ENCODE results near the gene RPS21. TPM values are rescaled to one million over a fixed set of nuclear protein-coding genes. Genes with fewer than 3 reads are reported as not detected.

Gene RPS21
- total and polyA plus RNA-seq, 4 donors: 278 to 1,588 (median 439) TPM

- H3K9me3 ChIP-seq (ENCODE audit: control insufficient read depth in 4 of 4, low read length in 3 of 4): no peaks in the 10 kb centered on the region
- no peak overlapping the region for H3K4me3 ChIP-seq (ENCODE audit: low read depth in 1 of 3, low read length in 3 of 3)
- no peak for DNase-seq (ENCODE audit: low spot score)
- no peaks in the 10 kb centered on the region for H3K4me1 ChIP-seq (ENCODE audit: control insufficient read depth in 4 of 4, insufficient read depth in 4 of 4, low read length in 3 of 4)
- TF ChIP-seq HNF4G (IDR thresholded peaks at IDR 0.05): no peak
- no peak for TF ChIP-seq ZBTB33 (IDR thresholded peaks at IDR 0.05)
- no peak for TF ChIP-seq SP1 (IDR thresholded peaks at IDR 0.05)
- no peak for TF ChIP-seq TAF1 (conservative IDR thresholded peaks at IDR 0.05)
- no peak for TF ChIP-seq NR2F2 (IDR thresholded peaks at IDR 0.05)
- TF ChIP-seq, protein P1, sequence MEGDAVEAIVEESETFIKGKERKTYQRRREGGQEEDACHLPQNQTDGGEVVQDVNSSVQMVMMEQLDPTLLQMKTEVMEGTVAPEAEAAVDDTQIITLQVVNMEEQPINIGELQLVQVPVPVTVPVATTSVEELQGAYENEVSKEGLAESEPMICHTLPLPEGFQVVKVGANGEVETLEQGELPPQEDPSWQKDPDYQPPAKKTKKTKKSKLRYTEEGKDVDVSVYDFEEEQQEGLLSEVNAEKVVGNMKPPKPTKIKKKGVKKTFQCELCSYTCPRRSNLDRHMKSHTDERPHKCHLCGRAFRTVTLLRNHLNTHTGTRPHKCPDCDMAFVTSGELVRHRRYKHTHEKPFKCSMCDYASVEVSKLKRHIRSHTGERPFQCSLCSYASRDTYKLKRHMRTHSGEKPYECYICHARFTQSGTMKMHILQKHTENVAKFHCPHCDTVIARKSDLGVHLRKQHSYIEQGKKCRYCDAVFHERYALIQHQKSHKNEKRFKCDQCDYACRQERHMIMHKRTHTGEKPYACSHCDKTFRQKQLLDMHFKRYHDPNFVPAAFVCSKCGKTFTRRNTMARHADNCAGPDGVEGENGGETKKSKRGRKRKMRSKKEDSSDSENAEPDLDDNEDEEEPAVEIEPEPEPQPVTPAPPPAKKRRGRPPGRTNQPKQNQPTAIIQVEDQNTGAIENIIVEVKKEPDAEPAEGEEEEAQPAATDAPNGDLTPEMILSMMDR (IDR thresholded peaks at IDR 0.05; ENCODE audit: low read depth, low read length, missing input control): no peak
- TF ChIP-seq, protein P2, sequence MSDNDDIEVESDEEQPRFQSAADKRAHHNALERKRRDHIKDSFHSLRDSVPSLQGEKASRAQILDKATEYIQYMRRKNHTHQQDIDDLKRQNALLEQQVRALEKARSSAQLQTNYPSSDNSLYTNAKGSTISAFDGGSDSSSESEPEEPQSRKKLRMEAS (IDR thresholded peaks at IDR 0.05): no peak
- TF ChIP-seq, protein P3, sequence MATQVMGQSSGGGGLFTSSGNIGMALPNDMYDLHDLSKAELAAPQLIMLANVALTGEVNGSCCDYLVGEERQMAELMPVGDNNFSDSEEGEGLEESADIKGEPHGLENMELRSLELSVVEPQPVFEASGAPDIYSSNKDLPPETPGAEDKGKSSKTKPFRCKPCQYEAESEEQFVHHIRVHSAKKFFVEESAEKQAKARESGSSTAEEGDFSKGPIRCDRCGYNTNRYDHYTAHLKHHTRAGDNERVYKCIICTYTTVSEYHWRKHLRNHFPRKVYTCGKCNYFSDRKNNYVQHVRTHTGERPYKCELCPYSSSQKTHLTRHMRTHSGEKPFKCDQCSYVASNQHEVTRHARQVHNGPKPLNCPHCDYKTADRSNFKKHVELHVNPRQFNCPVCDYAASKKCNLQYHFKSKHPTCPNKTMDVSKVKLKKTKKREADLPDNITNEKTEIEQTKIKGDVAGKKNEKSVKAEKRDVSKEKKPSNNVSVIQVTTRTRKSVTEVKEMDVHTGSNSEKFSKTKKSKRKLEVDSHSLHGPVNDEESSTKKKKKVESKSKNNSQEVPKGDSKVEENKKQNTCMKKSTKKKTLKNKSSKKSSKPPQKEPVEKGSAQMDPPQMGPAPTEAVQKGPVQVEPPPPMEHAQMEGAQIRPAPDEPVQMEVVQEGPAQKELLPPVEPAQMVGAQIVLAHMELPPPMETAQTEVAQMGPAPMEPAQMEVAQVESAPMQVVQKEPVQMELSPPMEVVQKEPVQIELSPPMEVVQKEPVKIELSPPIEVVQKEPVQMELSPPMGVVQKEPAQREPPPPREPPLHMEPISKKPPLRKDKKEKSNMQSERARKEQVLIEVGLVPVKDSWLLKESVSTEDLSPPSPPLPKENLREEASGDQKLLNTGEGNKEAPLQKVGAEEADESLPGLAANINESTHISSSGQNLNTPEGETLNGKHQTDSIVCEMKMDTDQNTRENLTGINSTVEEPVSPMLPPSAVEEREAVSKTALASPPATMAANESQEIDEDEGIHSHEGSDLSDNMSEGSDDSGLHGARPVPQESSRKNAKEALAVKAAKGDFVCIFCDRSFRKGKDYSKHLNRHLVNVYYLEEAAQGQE (IDR thresholded peaks at IDR 0.05): no peak
- TF ChIP-seq FOXA2 (IDR thresholded peaks at IDR 0.05): no peak
- no peak for TF ChIP-seq GABPA (IDR thresholded peaks at IDR 0.05 in 1 of 2, conservative IDR thresholded peaks at IDR 0.05 in 1 of 2)
- TF ChIP-seq YY1 (IDR thresholded peaks at IDR 0.05): no peak
- no peak for TF ChIP-seq RXRA (IDR thresholded peaks at IDR 0.05)
- TF ChIP-seq RAD21 (IDR thresholded peaks at IDR 0.05): no peak
- TF ChIP-seq JUND (IDR thresholded peaks at IDR 0.05): no peak
- no peak for TF ChIP-seq FOXA1 (IDR thresholded peaks at IDR 0.05)
- no peaks in the 10 kb centered on the region for H3K36me3 ChIP-seq (ENCODE audit: control insufficient read depth in 4 of 4, insufficient read depth in 3 of 4, low read depth in 1 of 4, low read length in 3 of 4)
- no peaks in the 10 kb centered on the region for H3K27me3 ChIP-seq (ENCODE audit: control insufficient read depth in 4 of 4, insufficient read depth in 4 of 4, low read length in 3 of 4)
- 44% methylated on average over 10 of the region's 10 CpGs for WGBS
- no peak overlapping the region for H3K27ac ChIP-seq (ENCODE audit: low read depth in 1 of 2, low read length in 2 of 2)
- no peak overlapping the region for H3K9ac ChIP-seq (ENCODE audit: low read depth in 1 of 2, low read length in 2 of 2)
Observed at GRCh38 chr20:62430311-62430853, 43.5 kb downstream of the RPS21 start.

DNA sequence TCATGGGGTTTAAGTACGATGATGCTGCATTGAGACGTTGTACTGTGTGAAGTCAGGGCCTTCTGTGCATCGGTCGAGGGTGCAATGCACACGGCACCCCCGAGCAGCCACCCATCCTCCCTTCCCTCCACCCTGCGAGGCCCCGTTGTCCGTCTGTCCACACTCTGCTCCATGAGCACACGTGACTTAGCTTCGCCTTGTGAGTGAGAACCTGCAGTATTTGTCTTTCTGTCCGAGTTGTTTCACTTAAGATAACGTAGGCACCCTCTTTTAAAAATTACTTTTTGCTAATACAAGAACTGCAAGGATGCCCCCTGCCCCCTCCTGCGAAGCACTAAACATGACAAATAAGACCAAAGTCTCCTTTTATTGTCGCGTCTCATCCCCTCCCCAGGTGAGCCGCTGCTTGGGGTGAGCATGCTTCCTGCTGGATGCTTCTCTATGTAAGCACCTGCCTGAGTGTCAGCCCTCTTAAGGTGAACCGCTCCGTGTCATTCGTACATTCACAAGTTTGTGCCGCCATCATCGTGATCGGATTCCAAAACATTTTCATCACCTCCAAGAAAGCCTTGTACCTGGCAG lies 44.1 kb downstream of the RPS21 start:
- no peaks in the 10 kb centered on the region for H3K4me1 ChIP-seq (ENCODE audit: control insufficient read depth in 4 of 4, insufficient read depth in 4 of 4, low read length in 3 of 4)
- no peaks in the 10 kb centered on the region for H3K36me3 ChIP-seq (ENCODE audit: control insufficient read depth in 4 of 4, insufficient read depth in 3 of 4, low read depth in 1 of 4, low read length in 3 of 4)
- no peak for DNase-seq (ENCODE audit: low spot score)
- H3K9me3 ChIP-seq (ENCODE audit: control insufficient read depth in 4 of 4, low read length in 3 of 4): no peaks in the 10 kb centered on the region
- no peaks in the 10 kb centered on the region for H3K27me3 ChIP-seq (ENCODE audit: control insufficient read depth in 4 of 4, insufficient read depth in 4 of 4, low read length in 3 of 4)
- no peak overlapping the region for H3K9ac ChIP-seq (ENCODE audit: low read depth in 1 of 2, low read length in 2 of 2)
- no peak overlapping the region for H3K4me3 ChIP-seq (ENCODE audit: low read depth in 1 of 3, low read length in 3 of 3)
- no peak for TF ChIP-seq HNF4G (IDR thresholded peaks at IDR 0.05)
- no peak for TF ChIP-seq ATF3 (IDR thresholded peaks at IDR 0.05)
- TF ChIP-seq, protein P3 (IDR thresholded peaks at IDR 0.05): no peak
- TF ChIP-seq FOXA1 (IDR thresholded peaks at IDR 0.05): no peak
- no peak for TF ChIP-seq JUND (IDR thresholded peaks at IDR 0.05)
- no peak for TF ChIP-seq RXRA (IDR thresholded peaks at IDR 0.05)
- no peak for TF ChIP-seq GABPA (IDR thresholded peaks at IDR 0.05 in 1 of 2, conservative IDR thresholded peaks at IDR 0.05 in 1 of 2)
- no peak for TF ChIP-seq HNF4A (conservative IDR thresholded peaks at IDR 0.05)
- no peak for TF ChIP-seq EGR1 (IDR thresholded peaks at IDR 0.05; ENCODE audit: low read depth in 2 of 2)
- H3K27ac ChIP-seq (ENCODE audit: low read depth in 1 of 2, low read length in 2 of 2): no peak overlapping the region
- WGBS: 35% methylated on average over 23 of the region's 23 CpGs

Measured in liver (tissue), 9 donors.